WTC11 (cell line): ENCODE measurements around the gene ILF2. TPM values are rescaled to one million over a fixed set of nuclear protein-coding genes. Genes with fewer than 3 reads are reported as not detected.

ENCODE experiments used
- ATAC-seq: fragments of 200-7000 bp; cut with Tn5 transposase; 2 replicates; pipeline ENCODE4 v1.10.0; 2021; ENCODE audit warnings: mild to moderate bottlenecking, moderate library complexity
- CTCF ChIA-PET: fragments of 300-600 bp; sonication (Branson Sonifier 250); formaldehyde crosslinking; loops from one replicate; lab custom pipeline; 2021; ENCODE audit warnings: antibody characterized with exemption; lab: Charles Lee
- POLR2A ChIA-PET: fragments of 350-600 bp; sonication (Branson Sonifier 250); formaldehyde crosslinking; loops from one replicate; lab custom pipeline; 2021; ENCODE audit warnings: antibody characterized with exemption; lab: Charles Lee
- DNase-seq: peaks from one replicate; pipeline ENCODE4 v3.0.0; 2021; ENCODE audit warnings: low spot score
- H3K27ac Mint-ChIP-seq: 2 replicates; pipeline ENCODE4 v1.8.0; 2021; ENCODE audit warnings: mixed read lengths
- H3K27me3 Mint-ChIP-seq: 2 replicates; pipeline ENCODE4 v1.8.0; 2021; ENCODE audit warnings: low read depth, mild to moderate bottlenecking, moderate library complexity, mixed read lengths
- H3K36me3 Mint-ChIP-seq: 2 replicates; pipeline ENCODE4 v1.8.0; 2021; ENCODE audit warnings: mixed read lengths
- H3K4me1 Mint-ChIP-seq: 2 replicates; pipeline ENCODE4 v1.8.0; 2022; ENCODE audit warnings: mixed read lengths
- H3K4me3 Mint-ChIP-seq: 2 replicates; pipeline ENCODE4 v1.8.0; 2021; ENCODE audit warnings: mild to moderate bottlenecking, moderate library complexity, mixed read lengths
- H3K9me3 Mint-ChIP-seq: 2 replicates; pipeline ENCODE4 v1.8.0; 2021; ENCODE audit warnings: mixed read lengths
- AR ChIP-seq: fragments of 250-450 bp; sonication (Bioruptor Pico); IDR thresholded peaks from 2 replicates; pipeline ENCODE4 v1.9.0; 2021; ENCODE audit warnings: mild to moderate bottlenecking
- ERG ChIP-seq: fragments of 250-450 bp; sonication (Bioruptor Pico); IDR thresholded peaks from 2 replicates; pipeline ENCODE4 v1.8.0; 2021; ENCODE audit warnings: mild to moderate bottlenecking
- GTF2I ChIP-seq: fragments of 250-450 bp; sonication (Bioruptor Pico); conservative IDR thresholded peaks from 2 replicates; pipeline ENCODE4 v1.4.0; 2021; ENCODE audit warnings: mild to moderate bottlenecking
- JAZF1 ChIP-seq: fragments of 250-450 bp; sonication (Bioruptor Pico); IDR thresholded peaks from 2 replicates; pipeline ENCODE4 v1.9.0; 2021; ENCODE audit warnings: moderate library complexity, mild to moderate bottlenecking, inconsistent platforms
- MXD4 ChIP-seq: fragments of 250-450 bp; sonication (Bioruptor Pico); IDR thresholded peaks from 2 replicates; pipeline ENCODE4 v1.8.0; 2021; ENCODE audit warnings: mild to moderate bottlenecking, moderate library complexity, borderline replicate concordance
- NFE2L1 ChIP-seq: sonication (generic); formaldehyde crosslinking; IDR thresholded peaks from 2 replicates; pipeline ENCODE4 v1.8.1; 2023; ENCODE audit warnings: missing genetic modification reagents
- SMAD3 ChIP-seq: sonication (generic); formaldehyde crosslinking; IDR thresholded peaks from 2 replicates; pipeline ENCODE4 v1.8.0; 2022; ENCODE audit warnings: missing genetic modification reagents, mild to moderate bottlenecking, borderline replicate concordance
- SOX15 ChIP-seq: fragments of 250-450 bp; sonication (Bioruptor Pico); IDR thresholded peaks from 2 replicates; pipeline ENCODE4 v1.9.0; 2021; ENCODE audit warnings: mild to moderate bottlenecking
- ZMAT4 ChIP-seq: fragments of 250-450 bp; sonication (Bioruptor Pico); IDR thresholded peaks from 2 replicates; pipeline ENCODE4 v1.9.0; 2021; ENCODE audit warnings: mild to moderate bottlenecking
- ZNF219 ChIP-seq: sonication (generic); formaldehyde crosslinking; IDR thresholded peaks from 2 replicates; pipeline ENCODE4 v1.8.0; 2023; ENCODE audit warnings: missing genetic modification reagents, mild to moderate bottlenecking, borderline replicate concordance
- ZNF425 ChIP-seq: fragments of 250-450 bp; sonication (Bioruptor Pico); conservative IDR thresholded peaks from 2 replicates; pipeline ENCODE4 v1.9.0; 2021; ENCODE audit warnings: mild to moderate bottlenecking
- ZNF512 ChIP-seq: sonication (generic); formaldehyde crosslinking; IDR thresholded peaks from 2 replicates; pipeline ENCODE4 v1.8.1; 2022; ENCODE audit warnings: missing genetic modification reagents, borderline replicate concordance
- total RNA-seq: library from RNA; stranded (reverse); gene quantifications from 3 replicates; pipeline ENCODE4 v1.2.3, GENCODE V29; 2021
- TF ChIP-seq, protein P1 (sequence below): fragments of 250-450 bp; sonication (Bioruptor Pico); IDR thresholded peaks from 2 replicates; pipeline ENCODE4 v2.1.2; 2022; ENCODE audit warnings: mild to moderate bottlenecking, moderate library complexity
- TF ChIP-seq, protein P2 (sequence below): sonication (generic); formaldehyde crosslinking; IDR thresholded peaks from 2 replicates; pipeline ENCODE4 v1.8.1; 2023; ENCODE audit warnings: mild to moderate bottlenecking, missing genetic modification reagents

Gene ILF2
- total RNA-seq, 1 experiment from 2014 or later = 337 TPM

DNA sequence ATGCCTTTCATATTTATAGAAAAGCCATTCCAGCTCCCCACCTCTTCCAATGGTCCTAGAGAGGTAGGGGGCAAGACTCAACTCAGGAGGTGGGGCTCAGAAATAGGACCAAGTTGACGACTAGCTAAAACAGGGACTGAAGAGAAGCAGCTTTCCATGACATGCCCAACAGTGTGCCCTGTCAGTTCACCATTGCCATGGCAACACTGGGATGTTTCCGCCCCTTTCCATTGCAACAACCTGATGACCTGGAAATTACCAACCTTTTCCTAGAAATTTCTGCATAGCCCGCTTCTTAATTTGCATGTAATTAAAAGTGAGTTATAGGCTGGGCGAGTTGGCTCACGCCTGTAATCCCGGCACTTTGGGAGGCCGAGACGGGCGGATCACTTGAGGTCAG is 34.7 kb upstream of the ILF2 start:
- CTCF ChIA-PET = interaction anchor here (0.6 to 1.6 kb wide), 5 partner anchors 23 to 1200 kb away, joined by 3 to 5 read pairs (median 3); partner anchors contain the start of genes INTS3 and NPR1
- no peak overlapping the region for H3K27ac Mint-ChIP-seq
- H3K9me3 Mint-ChIP-seq = no peaks in the 10 kb centered on the region
- no peaks in the 10 kb centered on the region for H3K27me3 Mint-ChIP-seq
- H3K36me3 Mint-ChIP-seq = no peaks in the 10 kb centered on the region
- no peak overlapping the region for H3K4me3 Mint-ChIP-seq
- no peak for DNase-seq
- H3K4me1 Mint-ChIP-seq = no peaks in the 10 kb centered on the region
- POLR2A ChIA-PET = no interaction called here
- ATAC-seq = no peak
- TF ChIP-seq MXD4 (no peak), NFE2L1 (CRISPR knock-in tag) (no peak), ERG (CRISPR knock-in tag) (no peak), SMAD3 (CRISPR knock-in tag) (no peak)
- TF ChIP-seq, all 79 proteins: peak for 0

DNA sequence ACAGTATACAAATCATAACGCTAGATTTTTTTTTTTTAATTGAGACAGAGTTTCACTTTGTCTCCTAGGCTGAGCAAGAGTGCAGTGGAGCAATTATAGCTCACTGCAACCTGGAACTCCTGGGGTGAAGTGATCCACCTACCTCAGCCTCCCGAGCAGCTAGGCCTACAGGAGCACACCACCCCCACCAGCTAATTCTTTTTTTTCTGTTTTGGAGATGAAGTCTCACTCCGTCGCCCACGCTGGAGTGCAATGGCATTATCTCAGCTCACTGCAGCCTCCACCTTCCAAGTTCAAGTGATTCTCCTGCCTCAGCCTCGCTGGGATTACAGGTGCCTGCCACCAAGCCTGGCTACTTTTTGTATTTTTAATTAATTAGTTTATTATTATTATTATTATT is 29.0 kb upstream of the ILF2 start:
- no peak for ATAC-seq
- no peaks in the 10 kb centered on the region for H3K9me3 Mint-ChIP-seq
- TF ChIP-seq ZMAT4 (CRISPR knock-in tag) = no peak
- TF ChIP-seq JAZF1 = no peak
- TF ChIP-seq, protein P1, sequence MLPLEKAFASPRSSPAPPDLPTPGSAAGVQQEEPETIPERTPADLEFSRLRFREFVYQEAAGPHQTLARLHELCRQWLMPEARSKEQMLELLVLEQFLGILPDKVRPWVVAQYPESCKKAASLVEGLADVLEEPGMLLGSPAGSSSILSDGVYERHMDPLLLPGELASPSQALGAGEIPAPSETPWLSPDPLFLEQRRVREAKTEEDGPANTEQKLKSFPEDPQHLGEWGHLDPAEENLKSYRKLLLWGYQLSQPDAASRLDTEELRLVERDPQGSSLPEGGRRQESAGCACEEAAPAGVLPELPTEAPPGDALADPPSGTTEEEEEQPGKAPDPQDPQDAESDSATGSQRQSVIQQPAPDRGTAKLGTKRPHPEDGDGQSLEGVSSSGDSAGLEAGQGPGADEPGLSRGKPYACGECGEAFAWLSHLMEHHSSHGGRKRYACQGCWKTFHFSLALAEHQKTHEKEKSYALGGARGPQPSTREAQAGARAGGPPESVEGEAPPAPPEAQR (CRISPR knock-in tag) = no peak
- TF ChIP-seq ZNF425 (CRISPR knock-in tag) = no peak
- TF ChIP-seq ZNF219 (CRISPR knock-in tag) = no peak
- no peak for TF ChIP-seq SOX15
- no peak for TF ChIP-seq GTF2I (CRISPR knock-in tag)
- TF ChIP-seq, protein P2, sequence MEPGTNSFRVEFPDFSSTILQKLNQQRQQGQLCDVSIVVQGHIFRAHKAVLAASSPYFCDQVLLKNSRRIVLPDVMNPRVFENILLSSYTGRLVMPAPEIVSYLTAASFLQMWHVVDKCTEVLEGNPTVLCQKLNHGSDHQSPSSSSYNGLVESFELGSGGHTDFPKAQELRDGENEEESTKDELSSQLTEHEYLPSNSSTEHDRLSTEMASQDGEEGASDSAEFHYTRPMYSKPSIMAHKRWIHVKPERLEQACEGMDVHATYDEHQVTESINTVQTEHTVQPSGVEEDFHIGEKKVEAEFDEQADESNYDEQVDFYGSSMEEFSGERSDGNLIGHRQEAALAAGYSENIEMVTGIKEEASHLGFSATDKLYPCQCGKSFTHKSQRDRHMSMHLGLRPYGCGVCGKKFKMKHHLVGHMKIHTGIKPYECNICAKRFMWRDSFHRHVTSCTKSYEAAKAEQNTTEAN = no peak
- no peak for TF ChIP-seq ZNF512 (CRISPR knock-in tag)
- TF ChIP-seq AR (CRISPR knock-in tag) = no peak
- no peaks in the 10 kb centered on the region for H3K27me3 Mint-ChIP-seq
- H3K4me1 Mint-ChIP-seq = peaks cover 25% of the 10 kb centered on the region
- H3K4me3 Mint-ChIP-seq = no peak overlapping the region
- POLR2A ChIA-PET = interaction anchor here (0.6 kb wide), 1 partner anchor 733 kb away, joined by 3 read pairs; no protein-coding TSS in a partner anchor
- H3K27ac Mint-ChIP-seq = no peak overlapping the region
- no peaks in the 10 kb centered on the region for H3K36me3 Mint-ChIP-seq
- no peak for DNase-seq
- CTCF ChIA-PET = interaction anchor here (1.3 kb wide), 1 partner anchor 166 kb away, joined by 4 read pairs; no protein-coding TSS in a partner anchor
